HEK293 (cell line): ENCODE measurements around the gene PSMD9.

Experiments used
- CTCF ChIA-PET: fragments of 350-600 bp; formaldehyde crosslinking; extraction: SDS; loops from one replicate; lab custom pipeline; 2021; ENCODE audit warnings: antibody characterized with exemption; lab: Yijun Ruan, JAX
- POLR2A ChIA-PET: fragments of 300-600 bp; formaldehyde crosslinking; extraction: SDS; loops from one replicate; lab custom pipeline; 2020; ENCODE audit warnings: antibody characterized with exemption, inconsistent platforms; lab: Yijun Ruan, JAX
- H3K27ac ChIP-seq: fragments of 200-500 bp; sonication (Bioruptor generic); 2 replicates; pipeline ENCODE4 v1.5.1; 2014; ENCODE audit warnings: low read depth, low read length, control low read depth, inconsistent platforms; ENCODE audit errors: extremely low read depth
- H3K36me3 ChIP-seq, 2 experiments: fragments of 200-500 bp in 1 of 2; sonication (Bioruptor generic) in 1 of 2; 1 replicate in 1 of 2; 2 replicates in 1 of 2; pipeline ENCODE4 v1.5.1; 2014 to 2017; ENCODE audit warnings: inconsistent platforms in 2 of 2, low read length in 2 of 2; ENCODE audit not compliant: control insufficient read depth in 2 of 2, insufficient read depth in 1 of 2
- H3K4me1 ChIP-seq: fragments of 200-500 bp; sonication (Bioruptor generic); 2 replicates; pipeline ENCODE4 v1.5.1; 2014; ENCODE audit warnings: mild to moderate bottlenecking, low read length, inconsistent platforms; ENCODE audit not compliant: control insufficient read depth, insufficient read depth
- H3K4me3 ChIP-seq: 2 replicates; pipeline ENCODE4 v1.5.1; 2011; ENCODE audit warnings: low read depth, mild to moderate bottlenecking, control low read depth, low read length, moderate library complexity
- H3K9me3 ChIP-seq: fragments of 200-500 bp; sonication (Bioruptor generic); 2 replicates; pipeline ENCODE4 v1.5.1; 2014; ENCODE audit warnings: low read depth, low read length, inconsistent platforms; ENCODE audit not compliant: control insufficient read depth, insufficient read depth
- GLIS1 ChIP-seq: fragments of 450-650 bp; formaldehyde crosslinking; IDR thresholded peaks from 2 replicates; pipeline ENCODE4 v1.5.1; 2016; ENCODE audit warnings: missing biosample characterization, missing genetic modification characterization
- SETDB1 ChIP-seq: IDR thresholded peaks from one replicate; pipeline ENCODE4 v1.6.1; 2017; ENCODE audit warnings: mild to moderate bottlenecking, low read length, moderate library complexity, mixed read lengths; ENCODE audit not compliant: insufficient read length
- ZBTB17 ChIP-seq: fragments of 450-650 bp; formaldehyde crosslinking; IDR thresholded peaks from 2 replicates; pipeline ENCODE4 v1.5.1; 2016; ENCODE audit warnings: missing biosample characterization, missing genetic modification characterization
- ZBTB8A ChIP-seq: fragments of 450-650 bp; formaldehyde crosslinking; IDR thresholded peaks from 2 replicates; pipeline ENCODE4 v1.5.1; 2016; ENCODE audit warnings: missing biosample characterization, missing genetic modification characterization
- ZNF146 ChIP-seq: fragments of 450-650 bp; formaldehyde crosslinking; IDR thresholded peaks from 2 replicates; pipeline ENCODE4 v1.5.1; 2016; ENCODE audit warnings: missing biosample characterization, missing genetic modification characterization
- ZNF169 ChIP-seq: fragments of 450-650 bp; formaldehyde crosslinking; IDR thresholded peaks from 2 replicates; pipeline ENCODE4 v1.5.1; 2016; ENCODE audit warnings: missing biosample characterization, missing genetic modification characterization
- ZNF184 ChIP-seq: fragments of 450-650 bp; IDR thresholded peaks from 2 replicates; pipeline ENCODE4 v1.5.1; 2018; ENCODE audit warnings: missing biosample characterization, mild to moderate bottlenecking, missing genetic modification characterization
- ZNF214 ChIP-seq: fragments of 450-650 bp; formaldehyde crosslinking; IDR thresholded peaks from 2 replicates; pipeline ENCODE4 v1.5.1; 2017; ENCODE audit warnings: missing biosample characterization, mild to moderate bottlenecking, missing genetic modification characterization, borderline replicate concordance
- ZNF239 ChIP-seq: fragments of 450-650 bp; formaldehyde crosslinking; IDR thresholded peaks from 2 replicates; pipeline ENCODE4 v1.5.1; 2016; ENCODE audit warnings: missing biosample characterization, missing genetic modification characterization
- ZNF350 ChIP-seq: fragments of 450-650 bp; formaldehyde crosslinking; IDR thresholded peaks from 2 replicates; pipeline ENCODE4 v1.5.0; 2017; ENCODE audit warnings: missing biosample characterization, mild to moderate bottlenecking, missing genetic modification characterization
- ZNF37A ChIP-seq: fragments of 450-650 bp; IDR thresholded peaks from 2 replicates; pipeline ENCODE4 v1.5.1; 2018; ENCODE audit warnings: missing biosample characterization, missing genetic modification characterization
- ZNF404 ChIP-seq: fragments of 450-650 bp; formaldehyde crosslinking; IDR thresholded peaks from 2 replicates; pipeline ENCODE4 v1.5.1; 2017; ENCODE audit warnings: missing biosample characterization, missing genetic modification characterization
- ZNF433 ChIP-seq: fragments of 450-650 bp; formaldehyde crosslinking; IDR thresholded peaks from 2 replicates; pipeline ENCODE4 v1.5.1; 2016; ENCODE audit warnings: missing biosample characterization, missing genetic modification characterization, low read depth
- ZNF664 ChIP-seq: fragments of 450-650 bp; formaldehyde crosslinking; IDR thresholded peaks from 2 replicates; pipeline ENCODE4 v1.5.1; 2016; ENCODE audit warnings: missing biosample characterization, missing genetic modification characterization
- ZNF707 ChIP-seq: fragments of 450-650 bp; formaldehyde crosslinking; IDR thresholded peaks from 2 replicates; pipeline ENCODE4 v1.5.1; 2016; ENCODE audit warnings: missing biosample characterization, missing genetic modification characterization
- ZNF830 ChIP-seq: fragments of 450-650 bp; IDR thresholded peaks from 2 replicates; pipeline ENCODE4 v1.5.0; 2018; ENCODE audit warnings: missing biosample characterization, missing genetic modification characterization, low read depth, mild to moderate bottlenecking, moderate library complexity
- TF ChIP-seq, protein P1 (sequence below): fragments of 450-650 bp; formaldehyde crosslinking; IDR thresholded peaks from 2 replicates; pipeline ENCODE4 v1.5.1; 2016; ENCODE audit warnings: missing biosample characterization, missing genetic modification characterization
- TF ChIP-seq, protein P2 (sequence below): fragments of 450-650 bp; formaldehyde crosslinking; IDR thresholded peaks from 2 replicates; pipeline ENCODE4 v1.5.1; 2016; ENCODE audit warnings: missing biosample characterization, missing genetic modification characterization

The PSMD9 gene

DNA sequence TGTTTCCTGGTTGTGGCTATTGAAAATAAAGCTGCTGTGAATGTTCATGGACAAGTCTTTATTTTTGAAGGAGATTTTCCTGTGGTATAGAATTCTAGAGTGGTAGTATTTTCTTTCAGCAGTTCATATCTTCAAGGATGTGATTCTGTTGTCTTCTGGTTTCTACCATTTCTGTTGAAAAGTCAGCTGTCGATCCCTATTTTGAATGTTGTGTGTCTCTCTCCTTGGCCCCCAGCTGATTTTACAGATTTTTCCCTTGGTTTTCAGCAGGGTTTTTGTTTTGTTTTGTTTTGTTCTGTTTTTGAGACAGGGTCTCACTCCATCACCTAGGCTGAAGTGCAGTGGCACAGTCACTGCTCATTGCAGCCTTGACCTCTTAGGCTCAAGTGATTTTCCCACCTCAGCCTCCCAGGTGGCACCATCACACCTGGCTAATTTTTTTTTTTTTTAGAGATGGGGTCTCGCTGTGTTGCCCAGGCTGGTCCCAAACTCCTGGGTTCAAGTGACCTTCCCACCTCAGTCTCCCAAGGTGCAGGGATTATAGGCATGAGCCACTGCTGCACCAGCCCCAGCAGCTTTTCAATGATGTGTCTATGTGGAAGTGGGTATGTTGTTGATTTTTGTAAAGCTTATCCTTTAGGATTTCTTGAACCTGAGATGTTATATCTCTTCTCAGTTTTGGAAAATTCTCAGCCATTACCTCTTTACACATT lies 57.9 kb downstream of the PSMD9 start:
- ChIA-PET POLR2A (no interaction called here), CTCF (no interaction called here)
- Histone ChIP-seq H3K9me3 (no peaks in the 10 kb centered on the region), H3K4me3 (no peak overlapping the region), H3K36me3 (peaks cover 0 to 10% of the 10 kb centered on the region in 2 experiments; a peak in 2 of 3 replicates), H3K4me1 (no peaks in the 10 kb centered on the region), H3K27ac (no peak overlapping the region)
- TF ChIP-seq ZNF239 = no peak
- no peak for TF ChIP-seq ZBTB8A (tag by site-specific recombination)
- TF ChIP-seq GLIS1 (tag by site-specific recombination) = no peak
- TF ChIP-seq ZBTB17 (tag by site-specific recombination) = no peak
- no peak for TF ChIP-seq ZNF169
- TF ChIP-seq ZNF146 (tag by site-specific recombination) = no peak
- no peak for TF ChIP-seq ZNF37A (tag by site-specific recombination)
- TF ChIP-seq, protein P1, sequence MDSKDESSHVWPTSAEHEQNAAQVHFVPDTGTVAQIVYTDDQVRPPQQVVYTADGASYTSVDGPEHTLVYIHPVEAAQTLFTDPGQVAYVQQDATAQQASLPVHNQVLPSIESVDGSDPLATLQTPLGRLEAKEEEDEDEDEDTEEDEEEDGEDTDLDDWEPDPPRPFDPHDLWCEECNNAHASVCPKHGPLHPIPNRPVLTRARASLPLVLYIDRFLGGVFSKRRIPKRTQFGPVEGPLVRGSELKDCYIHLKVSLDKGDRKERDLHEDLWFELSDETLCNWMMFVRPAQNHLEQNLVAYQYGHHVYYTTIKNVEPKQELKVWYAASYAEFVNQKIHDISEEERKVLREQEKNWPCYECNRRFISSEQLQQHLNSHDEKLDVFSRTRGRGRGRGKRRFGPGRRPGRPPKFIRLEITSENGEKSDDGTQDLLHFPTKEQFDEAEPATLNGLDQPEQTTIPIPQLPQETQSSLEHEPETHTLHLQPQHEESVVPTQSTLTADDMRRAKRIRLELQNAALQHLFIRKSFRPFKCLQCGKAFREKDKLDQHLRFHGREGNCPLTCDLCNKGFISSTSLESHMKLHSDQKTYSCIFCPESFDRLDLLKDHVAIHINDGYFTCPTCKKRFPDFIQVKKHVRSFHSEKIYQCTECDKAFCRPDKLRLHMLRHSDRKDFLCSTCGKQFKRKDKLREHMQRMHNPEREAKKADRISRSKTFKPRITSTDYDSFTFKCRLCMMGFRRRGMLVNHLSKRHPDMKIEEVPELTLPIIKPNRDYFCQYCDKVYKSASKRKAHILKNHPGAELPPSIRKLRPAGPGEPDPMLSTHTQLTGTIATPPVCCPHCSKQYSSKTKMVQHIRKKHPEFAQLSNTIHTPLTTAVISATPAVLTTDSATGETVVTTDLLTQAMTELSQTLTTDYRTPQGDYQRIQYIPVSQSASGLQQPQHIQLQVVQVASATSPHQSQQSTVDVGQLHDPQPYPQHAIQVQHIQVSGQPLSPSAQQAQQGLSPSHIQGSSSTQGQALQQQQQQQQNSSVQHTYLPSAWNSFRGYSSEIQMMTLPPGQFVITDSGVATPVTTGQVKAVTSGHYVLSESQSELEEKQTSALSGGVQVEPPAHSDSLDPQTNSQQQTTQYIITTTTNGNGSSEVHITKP (tag by site-specific recombination) = no peak
- TF ChIP-seq ZNF350 (tag by site-specific recombination) = no peak
- TF ChIP-seq ZNF184 (tag by site-specific recombination) = no peak
- no peak for TF ChIP-seq ZNF707 (tag by site-specific recombination)
- no peak for TF ChIP-seq ZNF214

DNA sequence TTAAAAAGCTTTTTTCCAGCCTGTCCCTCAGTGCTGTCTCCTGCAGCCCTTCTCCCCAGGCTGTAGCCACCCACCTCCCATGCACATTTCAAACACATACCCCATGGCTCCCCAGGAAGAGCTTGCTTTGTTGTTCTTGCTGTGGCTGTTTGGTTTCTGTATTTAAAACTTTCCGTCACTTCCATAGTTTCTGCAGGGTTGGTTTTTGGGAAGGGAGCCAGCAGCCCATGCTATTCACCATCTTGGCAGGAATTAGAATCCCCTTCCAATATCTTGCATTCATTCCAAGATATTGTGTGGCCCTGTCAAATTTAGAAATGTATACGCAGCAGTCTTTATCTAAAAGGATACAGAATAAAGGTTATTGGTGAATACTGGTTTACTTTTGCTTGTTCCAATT lies 59.4 kb downstream of the PSMD9 start:
- no peaks in the 10 kb centered on the region for H3K9me3 ChIP-seq
- H3K27ac ChIP-seq = no peak overlapping the region
- ChIA-PET POLR2A (no interaction called here), CTCF (interaction anchor here (0.6 kb wide), 1 partner anchor 174 kb away, joined by 6 read pairs; no protein-coding TSS in a partner anchor)
- H3K36me3 ChIP-seq = peaks cover 0 to 3% of the 10 kb centered on the region in 2 experiments; a peak in 2 of 3 replicates
- H3K4me3 ChIP-seq = no peak overlapping the region
- H3K4me1 ChIP-seq = no peaks in the 10 kb centered on the region
- TF ChIP-seq ZNF404 (tag by site-specific recombination) (no peak), ZNF433 (tag by site-specific recombination) (no peak), SETDB1 (no peak), ZNF830 (tag by site-specific recombination) (no peak), ZNF664 (tag by site-specific recombination) (no peak)
- TF ChIP-seq, protein P2, sequence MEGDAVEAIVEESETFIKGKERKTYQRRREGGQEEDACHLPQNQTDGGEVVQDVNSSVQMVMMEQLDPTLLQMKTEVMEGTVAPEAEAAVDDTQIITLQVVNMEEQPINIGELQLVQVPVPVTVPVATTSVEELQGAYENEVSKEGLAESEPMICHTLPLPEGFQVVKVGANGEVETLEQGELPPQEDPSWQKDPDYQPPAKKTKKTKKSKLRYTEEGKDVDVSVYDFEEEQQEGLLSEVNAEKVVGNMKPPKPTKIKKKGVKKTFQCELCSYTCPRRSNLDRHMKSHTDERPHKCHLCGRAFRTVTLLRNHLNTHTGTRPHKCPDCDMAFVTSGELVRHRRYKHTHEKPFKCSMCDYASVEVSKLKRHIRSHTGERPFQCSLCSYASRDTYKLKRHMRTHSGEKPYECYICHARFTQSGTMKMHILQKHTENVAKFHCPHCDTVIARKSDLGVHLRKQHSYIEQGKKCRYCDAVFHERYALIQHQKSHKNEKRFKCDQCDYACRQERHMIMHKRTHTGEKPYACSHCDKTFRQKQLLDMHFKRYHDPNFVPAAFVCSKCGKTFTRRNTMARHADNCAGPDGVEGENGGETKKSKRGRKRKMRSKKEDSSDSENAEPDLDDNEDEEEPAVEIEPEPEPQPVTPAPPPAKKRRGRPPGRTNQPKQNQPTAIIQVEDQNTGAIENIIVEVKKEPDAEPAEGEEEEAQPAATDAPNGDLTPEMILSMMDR = no peak
- TF ChIP-seq, all 188 proteins: peak for 0
